HG02678 (cell line): ENCODE results near the gene SEC61B.

Source experiments
- ATAC-seq: cut with Tn5 transposase; IDR thresholded peaks from one replicate; pipeline ENCODE4 v1.9.1; 2021; ENCODE audit warnings: mild to moderate bottlenecking, moderate library complexity; ENCODE audit not compliant: unreplicated experiment

SEC61B gene

DNA sequence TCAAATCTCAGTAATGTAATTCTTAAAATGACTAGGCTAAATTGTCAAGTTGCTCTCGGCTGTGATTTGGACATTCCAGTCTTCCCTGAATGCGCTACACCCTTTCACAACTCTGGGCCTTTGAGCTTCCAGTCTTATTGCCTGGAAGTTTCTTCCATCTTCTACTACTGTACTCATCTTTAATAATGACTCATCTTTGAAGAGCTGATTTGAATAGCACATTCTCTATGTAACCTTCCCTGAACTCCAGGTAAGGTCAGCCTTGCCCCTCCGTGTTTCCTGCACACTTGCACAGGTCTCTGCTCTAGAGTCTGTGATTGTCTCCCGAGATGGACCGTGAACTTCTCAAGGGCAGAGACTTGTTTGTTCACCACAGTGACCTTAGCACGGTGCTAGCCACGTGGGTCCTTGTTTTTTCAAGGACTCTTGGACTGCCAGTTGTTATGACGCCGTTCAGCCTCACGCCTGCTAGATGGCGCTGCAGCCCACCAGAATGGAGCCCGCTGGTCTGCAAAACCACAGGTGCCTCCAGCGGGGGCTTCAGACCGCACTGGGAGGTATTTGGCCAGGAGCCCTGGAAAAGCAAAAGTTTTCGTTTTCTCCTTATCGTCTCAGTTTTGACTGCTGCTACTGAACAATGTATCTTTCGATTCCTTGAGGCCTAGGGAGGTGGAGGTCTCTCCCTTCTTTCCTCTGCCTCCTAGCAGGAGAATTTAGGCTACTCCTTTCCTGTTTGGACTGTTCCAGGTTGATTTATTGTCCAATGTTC is 44.4 kb downstream of the SEC61B start:
- ATAC-seq, result peak; percentile 73

GRCh38 chr9:99269416-99269815 is 47.3 kb downstream of the SEC61B start:
- ATAC-seq, result no peak

DNA sequence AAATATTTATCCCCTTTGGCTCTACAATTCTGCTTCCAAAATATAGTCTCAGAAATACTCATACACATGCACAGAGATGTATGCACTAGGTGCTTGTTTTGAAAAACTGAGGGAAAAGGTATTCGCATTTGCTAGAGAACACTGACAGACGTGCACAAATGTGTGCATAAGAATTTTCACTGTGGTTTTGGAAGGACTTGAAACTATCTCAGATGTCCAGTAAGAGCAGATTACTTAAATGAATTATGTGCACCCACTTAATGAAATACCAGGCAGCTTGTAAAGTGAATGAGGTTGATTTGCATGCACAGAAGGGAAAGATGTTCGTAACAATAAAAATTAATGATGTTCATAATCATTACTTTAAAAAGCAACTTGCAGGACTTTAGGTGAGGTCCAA is 48.4 kb downstream of the SEC61B start:
- ATAC-seq, result no peak

GRCh38 chr9:99272836-99273235 is 50.8 kb downstream of the SEC61B start:
- no peak for ATAC-seq

- no peak for ATAC-seq
These were observed 51.9 kb downstream of the SEC61B start for GRCh38 chr9:99274016-99274415.

DNA sequence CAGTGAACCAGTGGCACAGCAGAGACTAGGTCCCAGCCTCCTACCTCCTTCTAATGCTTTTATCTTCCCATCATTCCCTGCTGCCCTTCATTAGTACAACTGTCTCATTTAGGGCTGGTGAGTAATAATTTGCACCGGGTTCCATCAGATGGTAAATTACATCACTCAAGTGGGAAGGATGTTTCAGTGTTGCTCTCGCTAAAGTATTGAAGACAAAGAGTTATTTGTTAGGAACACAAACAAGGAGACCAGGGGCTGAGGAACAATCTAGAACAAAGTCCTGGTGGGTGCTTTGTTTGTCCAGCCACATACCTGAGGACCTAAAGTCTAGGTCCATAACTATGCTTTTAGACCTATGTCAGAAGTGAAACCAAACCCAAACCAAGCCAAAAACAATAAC is 52.4 kb downstream of the SEC61B start:
- ATAC-seq, result no peak
